GM12878 (cell line): ENCODE measurements around the gene OSGIN1. TPM values are rescaled to one million over a fixed set of nuclear protein-coding genes. Genes with fewer than 3 reads are reported as not detected.
A peak's percentile ranks its signal among the peaks of the same experiment; 100 is the strongest.

ENCODE experiments used
- ATAC-seq: fragments of 200-7000 bp; cut with Tn5 transposase; 3 replicates; pipeline ENCODE4 v1.9.1; 2020; ENCODE audit warnings: mild to moderate bottlenecking, moderate library complexity
- BruUV-seq: library from RNA; stranded (reverse); fragments of 400-500 nt; replicated peaks from 2 replicates; lab custom pipeline; 2021; lab: Mats Ljungman, UMichigan
- CTCF ChIA-PET: fragments of 300-600 bp; sonication (Branson Sonifier 250); formaldehyde crosslinking; extraction: SDS; loops from one replicate; lab custom pipeline; 2021; ENCODE audit warnings: inconsistent platforms; lab: Yijun Ruan, JAX
- POLR2A ChIA-PET: fragments of 350-600 bp; formaldehyde crosslinking; extraction: SDS; loops from one replicate; lab custom pipeline; 2021; ENCODE audit warnings: inconsistent platforms; lab: Charles Lee
- RAD21 ChIA-PET: fragments of 300-600 bp; sonication (Branson Sonifier 250); formaldehyde crosslinking; loops from one replicate; lab custom pipeline; 2023; ENCODE audit warnings: antibody characterized with exemption; ENCODE audit not compliant: unreplicated experiment; lab: Charles Lee
- SMC1A ChIA-PET: fragments of 300-600 bp; sonication (Branson Sonifier 250); formaldehyde crosslinking; loops from one replicate; lab custom pipeline; 2023; ENCODE audit not compliant: unreplicated experiment, uncharacterized antibody; lab: Charles Lee
- DNase-seq: peaks from one replicate; pipeline ENCODE4 v3.0.0-alpha.2; 2011; ENCODE audit warnings: low read depth, low spot score
- FAIRE-seq: peaks from 3 replicates; lab custom pipeline; 2011; peaks lifted over from hg19 to GRCh38; lab: Jason Lieb, UNC
- H2AFZ ChIP-seq: 2 replicates; pipeline ENCODE4 v1.6.0; 2011; ENCODE audit warnings: low read depth, low read length, control low read depth; ENCODE audit not compliant: control insufficient read depth
- H3K27ac ChIP-seq: 2 replicates; pipeline ENCODE4 v1.5.1; 2011; ENCODE audit warnings: control low read depth; ENCODE audit not compliant: control insufficient read depth, insufficient read depth
- H3K27me3 ChIP-seq, 2 experiments: replicated peaks in 1 of 2; 2 replicates each; pipeline versions ENCODE4 v1.6.0 to v1.6.1; 2011; ENCODE audit warnings: low read length in 1 of 2; ENCODE audit not compliant: control insufficient read depth in 2 of 2, insufficient read depth in 2 of 2
- H3K36me3 ChIP-seq, 2 experiments: 2 replicates each; pipeline ENCODE4 v1.5.1; 2011; ENCODE audit warnings: low read length in 1 of 2; ENCODE audit not compliant: control insufficient read depth in 2 of 2, insufficient read depth in 2 of 2
- H3K4me1 ChIP-seq: 2 replicates; pipeline ENCODE4 v1.6.1; 2011; ENCODE audit warnings: mild to moderate bottlenecking, low read length, moderate library complexity, mixed read lengths; ENCODE audit not compliant: control insufficient read depth, insufficient read depth
- H3K4me2 ChIP-seq: 2 replicates; pipeline ENCODE4 v1.6.0; 2011; ENCODE audit warnings: control low read depth; ENCODE audit not compliant: control insufficient read depth, insufficient read depth
- H3K4me3 ChIP-seq: fragments of 200-600 bp; sonication (generic); 2 replicates; pipeline ENCODE4 v1.5.1; 2016
- H3K79me2 ChIP-seq: 2 replicates; pipeline ENCODE4 v1.6.0; 2011; ENCODE audit warnings: low read length; ENCODE audit not compliant: control insufficient read depth, insufficient read depth
- H3K9ac ChIP-seq: 2 replicates; pipeline ENCODE4 v1.8.0; 2011; ENCODE audit warnings: low read length, control low read depth, mixed read lengths; ENCODE audit not compliant: control insufficient read depth, insufficient read depth
- H3K9me3 ChIP-seq: replicated peaks from 3 replicates; pipeline ENCODE4 v1.5.1; 2011; ENCODE audit warnings: mild to moderate bottlenecking, low read length; ENCODE audit not compliant: control insufficient read depth, insufficient read depth
- H4K20me1 ChIP-seq: 2 replicates; pipeline ENCODE4 v1.6.0; 2011; ENCODE audit not compliant: control insufficient read depth, insufficient read depth
- BHLHE40 ChIP-seq, 2 experiments: fragments of 450-650 bp in 1 of 2; IDR thresholded peaks; 2 replicates each; pipeline ENCODE4 v1.6.1; 2011 to 2017; ENCODE audit warnings: low read depth in 2 of 2, borderline replicate concordance in 1 of 2, improper control_type of control experiment in 1 of 2, low read length in 1 of 2, mild to moderate bottlenecking in 1 of 2
- CBX3 ChIP-seq: fragments of 200-600 bp; sonication (generic); IDR thresholded peaks from 2 replicates; pipeline ENCODE4 v1.6.1; 2016; ENCODE audit warnings: low read depth, borderline replicate concordance
- CTCF ChIP-seq, 3 experiments: IDR thresholded peaks in 2 of 3; conservative IDR thresholded peaks in 1 of 3; 2 replicates each; pipeline ENCODE4 v1.5.1; 2011; ENCODE audit warnings: low read depth in 3 of 3, low read length in 3 of 3, mild to moderate bottlenecking in 3 of 3, control low read depth in 2 of 3, moderate library complexity in 2 of 3, inconsistent platforms in 1 of 3, mixed read lengths in 1 of 3; ENCODE audit not compliant: control insufficient read depth in 2 of 3, insufficient read depth in 1 of 3; ENCODE audit errors: extremely low read depth in 1 of 3
- EGR1 ChIP-seq, 2 experiments: IDR thresholded peaks; 1 replicate in 1 of 2; 2 replicates in 1 of 2; pipeline ENCODE4 v1.6.1; 2011 to 2012; ENCODE audit warnings: low read depth in 2 of 2, low read length in 2 of 2, borderline replicate concordance in 1 of 2, mild to moderate bottlenecking in 1 of 2, moderate library complexity in 1 of 2
- RAD21 ChIP-seq: IDR thresholded peaks from 2 replicates; pipeline ENCODE4 v1.6.1; 2011; ENCODE audit warnings: mild to moderate bottlenecking, low read depth, low read length, moderate library complexity; ENCODE audit not compliant: insufficient read depth
- SMC3 ChIP-seq: IDR thresholded peaks from 2 replicates; pipeline ENCODE4 v1.6.1; 2011; ENCODE audit warnings: low read length, improper control_type of control experiment, borderline replicate concordance
- USF2 ChIP-seq: IDR thresholded peaks from 2 replicates; pipeline ENCODE4 v1.6.1; 2011; ENCODE audit warnings: low read depth, low read length, improper control_type of control experiment, borderline replicate concordance
- YY1 ChIP-seq: IDR thresholded peaks from 2 replicates; pipeline ENCODE4 v1.6.1; 2011; ENCODE audit warnings: low read depth, mild to moderate bottlenecking, low read length
- WGBS: methylation state at CpG from one replicate; pipeline ENCODE4 v1.1.6; 2016; ENCODE audit warnings: low lambda C conversion rate; ENCODE audit not compliant: insufficient replicate concordance, insufficient coverage; ENCODE audit errors: missing lambda C conversion rate; 5-methylcytosine and 5-hydroxymethylcytosine counted together
- in situ Hi-C: fragments of 300-500 bp; cut with MboI; formaldehyde crosslinking; loops from 9 replicates; pipeline ENCODE4 v1.14.3; 2018; ENCODE audit warnings: mixed read lengths
- intact Hi-C: fragments of 100-400 bp; cut with micrococcal nuclease; formaldehyde crosslinking; loops from one replicate; pipeline ENCODE4 v1.14.2; 2022; ENCODE audit not compliant: unreplicated experiment
- polyA plus RNA-seq, 11 experiments: library from polyadenylated mRNA; depleted of rRNA in 4 of 11; unstranded in 6 of 11; stranded (reverse) in 5 of 11; fragments of >200 nt; fragmentation: Nextera tagmentation in 4 of 11; fragmentation: Illumina TruSeq in 1 of 11; extraction: Ambion mirVana in 4 of 11; extraction: Trizol in 1 of 11; gene quantifications; 1 replicate in 1 of 11; 2 replicates in 10 of 11; pipeline versions ENCODE4 v1.2.1 to v1.2.3, GENCODE V29; 2011 to 2016; ENCODE audit warnings: inconsistent platforms in 2 of 11, missing spikeins in 2 of 11, low read depth in 1 of 11
- total RNA-seq, 4 experiments: library from RNA; depleted of rRNA in 3 of 4; stranded (reverse); fragments of >200 nt in 3 of 4; fragmentation: Illumina TruSeq in 1 of 4; extraction: Trizol in 1 of 4; gene quantifications; 2 replicates each; pipeline versions ENCODE4 v1.2.1 to v1.2.3, GENCODE V29; 2013 to 2021

Gene OSGIN1
- total and polyA plus RNA-seq, 10 of the 15 experiments (the other 5 are each of a cell fraction or from before 2014, with no cell fraction given), result 0.06 to 0.18 (median 0.13) TPM; not detected in 5

GRCh38 chr16:83967838-83968305 is 14.8 kb downstream of the OSGIN1 start, which contains the start of gene NECAB2:
TSS of gene NECAB2 (plus strand) at chr16:83968244. CDS start at chr16:83968649, 405 bp downstream.
- RAD21 ChIA-PET, result no interaction called here
- no peak within 1 kb of the TSS for H3K4me3 ChIP-seq
- H3K9me3 ChIP-seq, result no peaks in the 10 kb centered on the region
- no peaks in the 10 kb centered on the region for H3K27me3 ChIP-seq
- intact Hi-C loops (no loop called here), in situ Hi-C loops (no loop called here)
- CTCF ChIA-PET, result no interaction called here
- WGBS, result 6% methylated on average over 35 of the region's 35 CpGs
- H2AFZ ChIP-seq, result no peak within 1 kb of the TSS
- no peaks in the 10 kb centered on the region for H4K20me1 ChIP-seq
- peak; percentile 86 for ATAC-seq
- H3K79me2 ChIP-seq, result no peaks in the 10 kb centered on the region
- no peak within 1 kb of the TSS for H3K27ac ChIP-seq
- no TSS peak for BruUV-seq
- no peaks in the 10 kb centered on the region for H3K4me1 ChIP-seq
- no peak for DNase-seq
- no peaks in the 10 kb centered on the region for H3K36me3 ChIP-seq
- POLR2A ChIA-PET, result no interaction called here
- FAIRE-seq, result no peak
- no peak for TF ChIP-seq USF2
- peak; percentile 22 to 56 (median 51); a peak in 4 of 6 replicates for TF ChIP-seq CTCF (IDR thresholded peaks at IDR 0.05 in 2 of 3, conservative IDR thresholded peaks at IDR 0.05 in 1 of 3; ENCODE audit: control insufficient read depth in 2 of 3, extremely low read depth in 1 of 3, insufficient read depth in 1 of 3, low read depth in 3 of 3, low read length in 3 of 3)
- 0 out of 4 replicates have a peak, but pooled peaks of 1 of the 2 experiments have one; percentile 20 for TF ChIP-seq BHLHE40 (IDR thresholded peaks at IDR 0.05; ENCODE audit: borderline replicate concordance in 1 of 2, low read depth in 2 of 2, low read length in 1 of 2)
- TF ChIP-seq CBX3, result no peak
- peak; percentile 59 for TF ChIP-seq RAD21
- TF ChIP-seq SMC3, result peak; percentile 30; the same call in 1 of the 2 replicates
- TF ChIP-seq EGR1 (IDR thresholded peaks at IDR 0.05; ENCODE audit: borderline replicate concordance in 1 of 2, low read depth in 2 of 2, low read length in 2 of 2), result peak in 1 of 2 experiments; percentile 82; a peak in 2 of 3 replicates
- TF ChIP-seq YY1, result no peak
- H3K4me2 ChIP-seq, result no peak within 1 kb of the TSS
- SMC1A ChIA-PET, result no interaction called here
- no peak within 1 kb of the TSS for H3K9ac ChIP-seq
